H9 (cell line): ENCODE results near the gene PLLP. TPM values are rescaled to one million over a fixed set of nuclear protein-coding genes. Genes with fewer than 3 reads are reported as not detected.

ENCODE experiments used
- DNase-seq: peaks from one replicate; pipeline ENCODE4 v3.0.0-alpha.2; 2017
- H2AFZ ChIP-seq: one replicate; pipeline ENCODE4 v1.6.1; 2013; ENCODE audit warnings: mild to moderate bottlenecking, low read length, control low read depth, moderate library complexity
- H2AK5ac ChIP-seq: 2 replicates; pipeline ENCODE4 v1.6.1; 2013; ENCODE audit warnings: low read length, control low read depth, mixed read lengths; ENCODE audit not compliant: insufficient read length
- H2BK120ac ChIP-seq: one replicate; pipeline ENCODE4 v1.6.1; 2013; ENCODE audit warnings: low read depth, mild to moderate bottlenecking, low read length, control low read depth, inconsistent platforms; ENCODE audit not compliant: poor library complexity, severe bottlenecking
- H2BK12ac ChIP-seq: 2 replicates; pipeline ENCODE4 v1.6.1; 2013; ENCODE audit warnings: low read length, control low read depth, mixed read lengths, low read depth; ENCODE audit not compliant: insufficient read length
- H2BK15ac ChIP-seq: 2 replicates; pipeline ENCODE4 v1.6.1; 2013; ENCODE audit warnings: low read depth, low read length, control low read depth
- H2BK20ac ChIP-seq: one replicate; pipeline ENCODE4 v1.6.1; 2013; ENCODE audit warnings: low read depth, mild to moderate bottlenecking, low read length, control low read depth, inconsistent platforms; ENCODE audit not compliant: poor library complexity, severe bottlenecking
- H2BK5ac ChIP-seq: 2 replicates; pipeline ENCODE4 v1.6.1; 2013; ENCODE audit warnings: low read length, control low read depth, mixed read lengths; ENCODE audit not compliant: insufficient read length
- H3K14ac ChIP-seq: 2 replicates; pipeline ENCODE4 v1.6.1; 2013; ENCODE audit warnings: low read length, control low read depth; ENCODE audit not compliant: insufficient read depth
- H3K18ac ChIP-seq: 2 replicates; pipeline ENCODE4 v1.6.1; 2013; ENCODE audit warnings: low read depth, mild to moderate bottlenecking, mixed read lengths, low read length, control low read depth; ENCODE audit not compliant: insufficient read length
- H3K23ac ChIP-seq: 2 replicates; pipeline ENCODE4 v1.6.1; 2013; ENCODE audit warnings: low read length, control low read depth, mixed read lengths, low read depth; ENCODE audit not compliant: insufficient read length
- H3K23me2 ChIP-seq: 2 replicates; pipeline ENCODE4 v1.6.1; 2013; ENCODE audit warnings: low read depth, mild to moderate bottlenecking, mixed read lengths, low read length, control low read depth; ENCODE audit not compliant: insufficient read length, poor library complexity, severe bottlenecking
- H3K27ac ChIP-seq: 2 replicates; pipeline ENCODE4 v1.5.1; 2013; ENCODE audit warnings: low read length, control low read depth, mixed read lengths, low read depth; ENCODE audit not compliant: insufficient read length
- H3K27me3 ChIP-seq: 2 replicates; pipeline ENCODE4 v1.6.1; 2013; ENCODE audit warnings: low read length, control low read depth, inconsistent platforms; ENCODE audit not compliant: insufficient read depth
- H3K4ac ChIP-seq: 2 replicates; pipeline ENCODE4 v1.6.1; 2013; ENCODE audit warnings: low read depth, mild to moderate bottlenecking, control low read depth, inconsistent platforms, low read length, moderate library complexity
- H3K4me1 ChIP-seq: 2 replicates; pipeline ENCODE4 v1.6.1; 2013; ENCODE audit warnings: low read length, control low read depth, inconsistent platforms; ENCODE audit not compliant: insufficient read depth
- H3K4me2 ChIP-seq: 2 replicates; pipeline ENCODE4 v1.6.1; 2013; ENCODE audit warnings: low read length, control low read depth, mixed read lengths; ENCODE audit not compliant: insufficient read length, insufficient read depth
- H3K56ac ChIP-seq: 2 replicates; pipeline ENCODE4 v1.6.1; 2013; ENCODE audit warnings: low read depth, mild to moderate bottlenecking, mixed read lengths, low read length, control low read depth; ENCODE audit not compliant: insufficient read length
- H3K79me1 ChIP-seq: 2 replicates; pipeline ENCODE4 v1.6.1; 2013; ENCODE audit warnings: low read depth, mild to moderate bottlenecking, moderate library complexity, low read length, control low read depth, inconsistent platforms; ENCODE audit not compliant: insufficient read depth, poor library complexity, severe bottlenecking
- H3K79me2 ChIP-seq: 2 replicates; pipeline ENCODE4 v1.6.1; 2013; ENCODE audit warnings: low read length, control low read depth, inconsistent platforms; ENCODE audit not compliant: insufficient read depth
- H3K9ac ChIP-seq: 2 replicates; pipeline ENCODE4 v1.6.1; 2013; ENCODE audit warnings: low read length, control low read depth, mixed read lengths; ENCODE audit not compliant: insufficient read length; ENCODE audit errors: extremely low read depth
- H3K9me3 ChIP-seq: one replicate; pipeline ENCODE4 v1.6.1; 2013; ENCODE audit warnings: low read depth, low read length, inconsistent platforms; ENCODE audit not compliant: control insufficient read depth
- H3T11ph ChIP-seq: one replicate; pipeline ENCODE4 v1.6.1; 2013; ENCODE audit warnings: mild to moderate bottlenecking, low read length, control low read depth, inconsistent platforms
- H4K20me1 ChIP-seq: one replicate; pipeline ENCODE4 v1.6.1; 2013; ENCODE audit not compliant: control insufficient read depth, insufficient read length, insufficient read depth
- H4K5ac ChIP-seq: 2 replicates; pipeline ENCODE4 v1.6.1; 2013; ENCODE audit warnings: low read depth, mild to moderate bottlenecking, mixed read lengths, low read length, control low read depth; ENCODE audit not compliant: insufficient read length
- H4K8ac ChIP-seq: replicated peaks from 2 replicates; pipeline ENCODE4 v1.6.1; 2013; ENCODE audit warnings: low read length, control low read depth, mixed read lengths, low read depth; ENCODE audit not compliant: insufficient read length
- H4K91ac ChIP-seq: 2 replicates; pipeline ENCODE4 v1.6.1; 2013; ENCODE audit warnings: low read depth, mild to moderate bottlenecking, moderate library complexity, mixed read lengths, low read length, control low read depth; ENCODE audit not compliant: insufficient read length
- H3K27ac Mint-ChIP-seq, 3 experiments: 2 replicates in 2 of 3; 3 replicates in 1 of 3; pipeline ENCODE4 v1.8.0; 2020 to 2021; ENCODE audit warnings: mixed read lengths in 3 of 3, mild to moderate bottlenecking in 1 of 3, moderate library complexity in 1 of 3
- H3K27me3 Mint-ChIP-seq: 2 replicates; pipeline ENCODE4 v1.8.0; 2021; ENCODE audit warnings: low read depth, mild to moderate bottlenecking, moderate library complexity, mixed read lengths
- H3K36me3 Mint-ChIP-seq, 3 experiments: 2 replicates in 2 of 3; 3 replicates in 1 of 3; pipeline ENCODE4 v1.8.0; 2020 to 2021; ENCODE audit warnings: low read depth in 3 of 3, mixed read lengths in 3 of 3; ENCODE audit not compliant: insufficient read depth in 1 of 3
- H3K4me1 Mint-ChIP-seq, 2 experiments: 2 replicates each; pipeline ENCODE4 v1.8.0; 2020; ENCODE audit warnings: mixed read lengths in 2 of 2
- H3K4me3 Mint-ChIP-seq, 2 experiments: 2 replicates in 1 of 2; 3 replicates in 1 of 2; pipeline ENCODE4 v1.8.0; 2020 to 2021; ENCODE audit warnings: mild to moderate bottlenecking in 2 of 2, mixed read lengths in 2 of 2, moderate library complexity in 1 of 2
- H3K9me3 Mint-ChIP-seq, 2 experiments: 2 replicates in 1 of 2; 3 replicates in 1 of 2; pipeline ENCODE4 v1.8.0; 2020; ENCODE audit warnings: mild to moderate bottlenecking in 2 of 2, mixed read lengths in 2 of 2, moderate library complexity in 1 of 2
- CTCF ChIP-seq: fragments of 200-600 bp; sonication (generic); conservative IDR thresholded peaks from 3 replicates; pipeline ENCODE4 v1.8.0; 2021; ENCODE audit warnings: antibody characterized with exemption, mild to moderate bottlenecking
- WGBS: extraction: QIAGEN DNeasy Blood & Tissue Kit; methylation state at CpG from one replicate; pipeline ENCODE4 v1.1.7; 2013; ENCODE audit warnings: missing lambda C conversion rate, low lambda C conversion rate, mixed read lengths; ENCODE audit not compliant: insufficient read length; ENCODE audit errors: extremely low coverage; 5-methylcytosine and 5-hydroxymethylcytosine counted together
- total RNA-seq: library from RNA; stranded (reverse); gene quantifications from 2 replicates; pipeline ENCODE4 v1.2.1, GENCODE V29; 2021

Gene PLLP
- total RNA-seq, 1 experiment from 2014 or later: 1.8 TPM

DNA sequence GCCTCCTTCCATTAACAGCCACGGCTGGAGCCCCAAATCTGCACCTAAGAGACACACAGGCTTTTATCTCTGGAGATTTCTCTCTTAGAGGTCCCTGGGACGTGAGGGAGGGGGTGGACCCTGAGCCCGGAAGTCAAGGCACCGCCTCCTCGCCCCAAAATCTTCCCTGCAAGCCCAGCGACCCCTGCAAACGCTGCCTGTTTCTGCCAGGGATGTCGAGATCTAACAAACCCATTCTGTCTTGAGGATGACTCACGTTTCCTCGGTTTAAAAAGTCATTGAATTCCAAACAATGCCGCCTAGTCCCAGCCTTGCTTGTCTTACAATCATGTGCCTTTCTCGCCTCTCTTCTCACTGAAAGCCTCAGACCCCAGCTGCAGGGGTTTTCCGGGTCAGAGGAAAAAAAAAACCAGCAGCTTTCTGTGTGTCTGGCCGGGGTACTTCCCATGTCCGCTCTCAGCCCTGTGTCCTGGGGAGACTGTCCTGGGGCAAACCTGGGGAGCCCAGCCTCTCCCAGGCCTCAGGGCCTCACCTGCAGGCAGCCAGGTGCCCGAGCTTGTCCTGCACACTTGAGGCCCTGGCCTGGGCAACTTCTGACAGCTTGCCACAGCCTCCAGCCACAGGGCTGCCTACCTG, 24.1 kb downstream of the PLLP start:
- Histone ChIP-seq H2BK120ac (no peak overlapping the region), H3K27ac (peak overlapping the region; percentile 2), H3K4me2 (peak overlapping the region; percentile 4), H3K4ac (no peak overlapping the region), H2BK15ac (no peak overlapping the region), H3K27me3 (no peaks in the 10 kb centered on the region), H4K20me1 (no peaks in the 10 kb centered on the region), H3K79me1 (no peaks in the 10 kb centered on the region), H4K8ac (no peak overlapping the region), H3K9ac (no peak overlapping the region), H2BK5ac (no peak overlapping the region), H2BK12ac (peak overlapping the region; percentile 85), H2AFZ (peak overlapping the region; percentile 56), H4K5ac (no peak overlapping the region), H3K56ac (no peak overlapping the region), H3K4me1 (peaks cover 3% of the 10 kb centered on the region), H2BK20ac (no peak overlapping the region), H2AK5ac (no peak overlapping the region), H3K23me2 (no peaks in the 10 kb centered on the region), H3K14ac (0 out of 2 replicates have a peak overlapping the region, but pooled peaks have one; percentile 21), H3K18ac (peak overlapping the region; percentile 73), H3K79me2 (no peaks in the 10 kb centered on the region), H3T11ph (no peak overlapping the region), H3K9me3 (no peaks in the 10 kb centered on the region), H4K91ac (no peak overlapping the region), H3K23ac (no peak overlapping the region)
- Mint-ChIP-seq H3K27ac (peak overlapping the region; percentile 78 to 89 (median 83)), H3K27me3 (no peaks in the 10 kb centered on the region; the same call in 1 of the 2 replicates), H3K4me3 (peak overlapping the region; percentile 20 to 24; a peak in 2 of 5 replicates), H3K36me3 (no peaks in the 10 kb centered on the region; a peak in 2 of 7 replicates), H3K9me3 (no peaks in the 10 kb centered on the region; a peak in 1 of 5 replicates), H3K4me1 (peaks cover 15 to 16% of the 10 kb centered on the region in 2 experiments)
- DNase-seq: peak; percentile 67
- no peak for TF ChIP-seq CTCF
- no CpG with 5 or more reads among the region's 16 CpGs for WGBS
